Osteoblast (primary cell): Measurements from ENCODE around the gene PI4KB. TPM values are rescaled to one million over a fixed set of nuclear protein-coding genes. Genes with fewer than 3 reads are reported as not detected.
A peak's percentile ranks its signal among the peaks of the same experiment; 100 is the strongest.

Experiments used
- DNase-seq: peaks from one replicate; pipeline ENCODE4 v3.0.0; 2011; ENCODE audit warnings: low spot score, mixed read lengths; ENCODE audit not compliant: insufficient read length; ENCODE audit errors: missing footprints
- H2AFZ ChIP-seq: 2 replicates; pipeline ENCODE4 v1.6.0; 2011; ENCODE audit warnings: mild to moderate bottlenecking, low read length
- H3K27ac ChIP-seq: 2 replicates; pipeline ENCODE4 v1.5.1; 2011; ENCODE audit warnings: mild to moderate bottlenecking, low read depth, low read length, moderate library complexity
- H3K27me3 ChIP-seq: 2 replicates; pipeline ENCODE4 v1.6.0; 2012; ENCODE audit warnings: mild to moderate bottlenecking, control low read depth, inconsistent platforms, low read length, moderate library complexity; ENCODE audit not compliant: insufficient read depth
- H3K36me3 ChIP-seq: 2 replicates; pipeline ENCODE4 v1.5.1; 2011; ENCODE audit warnings: mild to moderate bottlenecking, low read length, control low read depth, moderate library complexity; ENCODE audit not compliant: insufficient read depth
- H3K4me1 ChIP-seq: 2 replicates; pipeline ENCODE4 v1.5.1; 2011; ENCODE audit warnings: mild to moderate bottlenecking, low read length, control low read depth, moderate library complexity; ENCODE audit not compliant: insufficient read depth
- H3K4me2 ChIP-seq: 2 replicates; pipeline ENCODE4 v1.6.0; 2011; ENCODE audit warnings: mild to moderate bottlenecking, low read length; ENCODE audit not compliant: insufficient read depth
- H3K4me3 ChIP-seq: fragments of 200-600 bp; sonication (generic); 3 replicates; pipeline ENCODE4 v1.5.1; 2012; ENCODE audit warnings: mild to moderate bottlenecking, low read length, inconsistent platforms; ENCODE audit not compliant: insufficient read depth
- H3K79me2 ChIP-seq: 2 replicates; pipeline ENCODE4 v1.6.0; 2012; ENCODE audit warnings: mild to moderate bottlenecking, low read length, control low read depth, inconsistent platforms; ENCODE audit not compliant: insufficient read depth
- H3K9me3 ChIP-seq: 2 replicates; pipeline ENCODE4 v1.5.1; 2011; ENCODE audit warnings: low read depth, low read length, control low read depth
- H4K20me1 ChIP-seq: 2 replicates; pipeline ENCODE4 v1.6.0; 2012; ENCODE audit warnings: mild to moderate bottlenecking, low read length, control low read depth; ENCODE audit not compliant: insufficient read depth
- CTCF ChIP-seq: IDR thresholded peaks from 2 replicates; pipeline ENCODE4 v1.5.1; 2011; ENCODE audit warnings: mild to moderate bottlenecking, low read depth, low read length, moderate library complexity; ENCODE audit errors: extremely low read depth
- small RNA-seq: library from RNA; depleted of rRNA; stranded (forward); fragments of <200 nt; gene quantifications from one replicate; pipeline ENCODE3, GENCODE V24; 2012
- total RNA-seq: library from RNA; depleted of rRNA; stranded (reverse); fragments of >200 nt; gene quantifications from 2 replicates; pipeline ENCODE4 v1.2.3, GENCODE V29; 2012

Gene PI4KB
- total RNA-seq, 1 donor: 43.8 TPM

GRCh38 chr1:151251656-151252470 lies 75.4 kb downstream of the PI4KB start:
- H2AFZ ChIP-seq: no peak overlapping the region
- DNase-seq: peak; percentile 92
- H3K79me2 ChIP-seq: peaks cover 21% of the 10 kb centered on the region
- no peak overlapping the region for H3K4me3 ChIP-seq
- TF ChIP-seq CTCF: peak; percentile 88
- H3K36me3 ChIP-seq: peaks cover 34% of the 10 kb centered on the region
- H4K20me1 ChIP-seq: peaks cover 11% of the 10 kb centered on the region
- H3K27ac ChIP-seq: no peak overlapping the region
- H3K4me2 ChIP-seq: no peak overlapping the region
- no peaks in the 10 kb centered on the region for H3K27me3 ChIP-seq
- peaks cover 9% of the 10 kb centered on the region for H3K4me1 ChIP-seq
- no peaks in the 10 kb centered on the region for H3K9me3 ChIP-seq

GRCh38 chr1:151246786-151247185 lies 80.4 kb downstream of the PI4KB start:
- Histone ChIP-seq H3K27ac (no peak overlapping the region), H3K9me3 (no peaks in the 10 kb centered on the region), H3K36me3 (peaks cover 85% of the 10 kb centered on the region), H3K27me3 (no peaks in the 10 kb centered on the region), H4K20me1 (peaks cover 2% of the 10 kb centered on the region), H3K4me2 (no peak overlapping the region), H3K4me1 (no peaks in the 10 kb centered on the region), H3K79me2 (peaks cover 8% of the 10 kb centered on the region), H3K4me3 (no peak overlapping the region), H2AFZ (no peak overlapping the region)
- no peak for TF ChIP-seq CTCF
- DNase-seq: no peak

GRCh38 chr1:151243683-151244216 lies 83.5 kb downstream of the PI4KB start:
- Histone ChIP-seq H3K4me3 (no peak overlapping the region), H3K4me1 (peaks cover 1% of the 10 kb centered on the region), H4K20me1 (peaks cover 2% of the 10 kb centered on the region), H3K4me2 (no peak overlapping the region), H3K27ac (no peak overlapping the region), H3K36me3 (peaks cover 92% of the 10 kb centered on the region), H3K79me2 (peaks cover 14% of the 10 kb centered on the region), H3K27me3 (no peaks in the 10 kb centered on the region), H3K9me3 (no peaks in the 10 kb centered on the region), H2AFZ (no peak overlapping the region)
- no peak for TF ChIP-seq CTCF
- no peak for DNase-seq

- Histone ChIP-seq H3K27me3 (no peaks in the 10 kb centered on the region), H3K9me3 (no peaks in the 10 kb centered on the region), H3K4me3 (no peak overlapping the region), H3K27ac (no peak overlapping the region), H3K79me2 (peaks cover 14% of the 10 kb centered on the region), H4K20me1 (peaks cover 7% of the 10 kb centered on the region), H3K4me2 (no peak overlapping the region), H2AFZ (no peak overlapping the region), H3K4me1 (peaks cover 15% of the 10 kb centered on the region), H3K36me3 (peaks cover 87% of the 10 kb centered on the region)
- no peak for DNase-seq
- TF ChIP-seq CTCF: no peak
Observed at GRCh38 chr1:151242442-151242841, 84.8 kb downstream of the PI4KB start.

Small RNA genes within 50 kb of the gene (small RNA-seq; reads per million reads assigned to genes)
- not detected for gene RN7SL444P

Other genes with a start within 250 kb of the PI4KB start
- gene SEMA6C, start 180.8 kb downstream of the PI4KB start, total RNA-seq: 1.5 and 2.2 TPM in 2 replicates
- gene TNFAIP8L2, start 170.8 kb downstream of the PI4KB start, total RNA-seq: not detected in 2 replicates
- 10.6 and 12.7 TPM in 2 replicates for gene LYSMD1, start 161.5 kb downstream of the PI4KB start, total RNA-seq
- gene SCNM1, start 161.3 kb downstream of the PI4KB start, total RNA-seq: 25.3 and 26.8 TPM in 2 replicates
- gene TMOD4, start 151.4 kb downstream of the PI4KB start, total RNA-seq: 0.36 TPM in 1 of 2 replicates, not detected in the other
- gene VPS72, start 137.2 kb downstream of the PI4KB start, total RNA-seq: 34.7 and 35.1 TPM in 2 replicates
- 64.5 and 67.7 TPM in 2 replicates for gene PIP5K1A, start 128.9 kb downstream of the PI4KB start, total RNA-seq
- 140 and 150 TPM in 2 replicates for gene PSMD4, start 72.7 kb downstream of the PI4KB start, total RNA-seq
- 15.9 and 16.5 TPM in 2 replicates for gene ZNF687, start 45.1 kb downstream of the PI4KB start, total RNA-seq
- 22.4 and 24.2 TPM in 2 replicates for gene RFX5, start 19.8 kb upstream of the PI4KB start, total RNA-seq
- 28.3 and 42.0 TPM in 2 replicates for gene SELENBP1, start 45.3 kb upstream of the PI4KB start, total RNA-seq
- 362 and 375 TPM in 2 replicates for gene PSMB4, start 72.2 kb upstream of the PI4KB start, total RNA-seq
- gene POGZ, start 132.1 kb upstream of the PI4KB start, total RNA-seq: 26.8 and 56.9 TPM in 2 replicates
- gene CGN, start 184.0 kb upstream of the PI4KB start, total RNA-seq: not detected in 2 replicates
- gene TUFT1, start 212.9 kb upstream of the PI4KB start, total RNA-seq: 12.7 and 16.3 TPM in 2 replicates